ENCODE results near the gene RPL35.
A peak's percentile ranks its signal among the peaks of the same experiment; 100 is the strongest.
"Not testable (repeated sequence)": the region's sequence is repeated elsewhere in the genome, so short reads cannot be mapped to it uniquely, and the experiment has no call there.

Gene RPL35

GRCh38 chr9:124852829-124853531 lies 8.8 kb downstream of the RPL35 start, which contains the start of gene WDR38:
WDR38 (plus strand) TSS chr9:124853460; CDS start chr9:124853532, 72 bp downstream.
- DNase-seq (ENCODE audit: low spot score) = peak; percentile 84

GRCh38 chr9:124852121-124852828 lies 9.5 kb downstream of the RPL35 start:
- no peak for DNase-seq (ENCODE audit: low spot score)

GRCh38 chr9:124849801-124850200 lies 12.0 kb downstream of the RPL35 start:
- no peak for DNase-seq (ENCODE audit: low spot score)

GRCh38 chr9:124846969-124847368 lies 14.8 kb downstream of the RPL35 start:
- no peak for DNase-seq (ENCODE audit: low spot score)

GRCh38 chr9:124846467-124846866 lies 15.3 kb downstream of the RPL35 start:
- not testable (repeated sequence) for DNase-seq (ENCODE audit: low spot score)

- no peak for DNase-seq (ENCODE audit: low spot score)
Measured at GRCh38 chr9:124844291-124844690, 17.5 kb downstream of the RPL35 start.

GRCh38 chr9:124843456-124844034 lies 18.2 kb downstream of the RPL35 start:
- no peak for DNase-seq (ENCODE audit: low spot score)

- no peak for DNase-seq (ENCODE audit: low spot score)
Measured at GRCh38 chr9:124841075-124841821, 20.5 kb downstream of the RPL35 start.

- DNase-seq (ENCODE audit: low spot score) = no peak
Measured at GRCh38 chr9:124840300-124840833, 21.4 kb downstream of the RPL35 start.

- DNase-seq (ENCODE audit: low spot score) = no peak
Measured at GRCh38 chr9:124839612-124840299, 22.0 kb downstream of the RPL35 start.

GRCh38 chr9:124838567-124839275 lies 23.0 kb downstream of the RPL35 start:
- DNase-seq (ENCODE audit: low spot score) = not testable (repeated sequence)

GRCh38 chr9:124838132-124838531 lies 23.6 kb downstream of the RPL35 start:
- not testable (repeated sequence) for DNase-seq (ENCODE audit: low spot score)

GRCh38 chr9:124835026-124835557 lies 26.7 kb downstream of the RPL35 start:
- peak; percentile 87 for DNase-seq (ENCODE audit: low spot score)

GRCh38 chr9:124834591-124834990 lies 27.2 kb downstream of the RPL35 start:
- DNase-seq (ENCODE audit: low spot score) = peak; percentile 87

- DNase-seq (ENCODE audit: low spot score) = no peak
Measured at GRCh38 chr9:124831642-124832364, 30.0 kb downstream of the RPL35 start.

- no peak for DNase-seq (ENCODE audit: low spot score)
Measured at GRCh38 chr9:124830593-124830992, 31.2 kb downstream of the RPL35 start.

- DNase-seq (ENCODE audit: low spot score) = no peak
Measured at GRCh38 chr9:124829334-124829669, 32.5 kb downstream of the RPL35 start.

GRCh38 chr9:124828489-124829333 lies 33.0 kb downstream of the RPL35 start:
- DNase-seq (ENCODE audit: low spot score) = no peak
